Activated naive CD4-positive, alpha-beta T cell treated with anti-CD3 and anti-CD28 coated beads, Interleukin-2, amount 50 U/mL, for 24 hours (primary cell): ENCODE measurements around the gene ST3GAL6.

Source experiments
- H3K27ac Mint-ChIP-seq: one replicate; pipeline ENCODE4 v1.8.0; 2021; ENCODE audit warnings: mild to moderate bottlenecking, mixed read lengths
- H3K27me3 Mint-ChIP-seq: one replicate; pipeline ENCODE4 v1.8.0; 2021; ENCODE audit warnings: mixed read lengths
- H3K36me3 Mint-ChIP-seq: one replicate; pipeline ENCODE4 v1.8.0; 2021; ENCODE audit warnings: mixed read lengths
- H3K4me1 Mint-ChIP-seq: one replicate; pipeline ENCODE4 v1.8.0; 2021; ENCODE audit warnings: mixed read lengths
- H3K4me3 Mint-ChIP-seq: one replicate; pipeline ENCODE4 v1.8.0; 2021; ENCODE audit warnings: mild to moderate bottlenecking, mixed read lengths
- H3K9me3 Mint-ChIP-seq: one replicate; pipeline ENCODE4 v1.8.0; 2021; ENCODE audit warnings: mixed read lengths

The ST3GAL6 gene

DNA sequence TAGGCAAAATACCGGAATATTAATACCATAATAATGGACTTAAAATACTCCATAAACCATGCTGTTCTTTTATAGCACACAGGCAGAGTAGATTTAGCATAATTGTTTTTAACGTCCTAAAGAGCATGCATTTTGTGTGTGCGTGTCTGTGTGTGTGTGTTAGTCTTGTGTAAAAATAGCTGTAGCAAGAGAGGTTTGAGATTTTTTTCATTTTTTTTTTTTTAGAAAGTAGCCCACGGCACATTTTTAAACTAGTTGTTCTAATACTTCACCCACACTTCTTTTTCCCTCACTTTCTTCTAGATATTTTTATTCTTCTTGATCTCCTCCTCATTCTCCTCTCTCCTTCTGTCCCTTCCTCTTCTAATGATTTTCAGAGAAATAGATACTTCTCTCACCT, 7.5 kb upstream of the ST3GAL6 start:
- Mint-ChIP-seq H3K4me3 (no peak overlapping the region), H3K27me3 (peaks cover 7% of the 10 kb centered on the region), H3K4me1 (no peaks in the 10 kb centered on the region)

DNA sequence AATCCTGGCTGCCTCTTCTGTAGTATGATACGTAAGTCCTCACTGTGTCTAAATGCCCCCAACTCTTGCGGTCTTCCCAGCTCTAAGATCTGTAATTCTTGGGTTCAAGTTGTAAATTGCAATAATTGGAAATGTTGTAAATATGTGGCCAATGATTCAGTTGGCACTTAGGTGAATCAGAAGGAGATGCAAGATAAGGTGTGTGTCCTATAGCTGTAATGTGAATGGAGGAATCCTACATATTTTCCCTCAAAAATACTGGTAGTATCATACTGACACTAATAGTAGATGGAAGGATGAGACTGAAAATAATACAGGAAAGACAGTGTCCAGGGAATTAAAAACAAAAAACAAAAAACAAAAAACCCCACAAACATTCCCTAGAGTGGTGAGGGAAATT, 3.5 kb upstream of the ST3GAL6 start:
- H3K4me1 Mint-ChIP-seq = no peaks in the 10 kb centered on the region
- H3K36me3 Mint-ChIP-seq = no peaks in the 10 kb centered on the region
- no peak overlapping the region for H3K27ac Mint-ChIP-seq

More for the DNA sequence above, 7.5 kb upstream of the ST3GAL6 start:
- Mint-ChIP-seq H3K36me3 (no peaks in the 10 kb centered on the region), H3K9me3 (no peaks in the 10 kb centered on the region), H3K27ac (no peak overlapping the region)

DNA sequence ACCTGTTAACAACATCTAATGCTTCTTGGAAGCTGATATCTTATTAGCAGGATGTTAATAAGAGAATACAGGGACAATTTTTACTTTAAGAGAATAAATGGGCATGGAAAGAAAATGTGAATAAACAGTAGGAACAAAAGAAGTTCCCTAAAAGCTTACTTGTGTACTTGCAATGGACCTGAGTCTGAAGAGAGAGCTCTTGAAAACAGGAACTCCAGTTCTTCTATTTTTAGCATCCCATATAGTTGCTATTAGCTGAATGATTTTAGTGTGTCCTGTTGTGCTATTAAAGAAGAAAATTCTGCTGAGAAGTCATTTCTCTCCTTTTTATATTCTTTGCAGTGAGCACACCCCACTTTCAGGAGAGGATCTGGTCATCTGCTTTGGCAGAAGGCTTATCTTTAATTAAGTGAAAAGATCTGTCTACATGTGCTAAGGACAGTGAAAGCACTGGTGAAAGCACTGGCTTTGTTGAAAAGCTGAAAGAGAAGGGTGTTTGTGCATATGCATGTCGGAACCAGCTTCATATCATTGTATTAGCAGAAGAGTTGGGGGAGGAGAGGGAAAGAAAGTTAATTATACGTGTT, 1.4 kb upstream of the ST3GAL6 start:
- peaks cover 14% of the 10 kb centered on the region for H3K27me3 Mint-ChIP-seq
- H3K4me1 Mint-ChIP-seq = no peaks in the 10 kb centered on the region
- no peak overlapping the region for H3K27ac Mint-ChIP-seq
- no peaks in the 10 kb centered on the region for H3K9me3 Mint-ChIP-seq
- H3K36me3 Mint-ChIP-seq = no peaks in the 10 kb centered on the region
- H3K4me3 Mint-ChIP-seq = no peak overlapping the region

More for the DNA sequence above, 3.5 kb upstream of the ST3GAL6 start:
- H3K4me3 Mint-ChIP-seq = no peak overlapping the region
- H3K27me3 Mint-ChIP-seq = peaks cover 14% of the 10 kb centered on the region
- H3K9me3 Mint-ChIP-seq = no peaks in the 10 kb centered on the region

DNA sequence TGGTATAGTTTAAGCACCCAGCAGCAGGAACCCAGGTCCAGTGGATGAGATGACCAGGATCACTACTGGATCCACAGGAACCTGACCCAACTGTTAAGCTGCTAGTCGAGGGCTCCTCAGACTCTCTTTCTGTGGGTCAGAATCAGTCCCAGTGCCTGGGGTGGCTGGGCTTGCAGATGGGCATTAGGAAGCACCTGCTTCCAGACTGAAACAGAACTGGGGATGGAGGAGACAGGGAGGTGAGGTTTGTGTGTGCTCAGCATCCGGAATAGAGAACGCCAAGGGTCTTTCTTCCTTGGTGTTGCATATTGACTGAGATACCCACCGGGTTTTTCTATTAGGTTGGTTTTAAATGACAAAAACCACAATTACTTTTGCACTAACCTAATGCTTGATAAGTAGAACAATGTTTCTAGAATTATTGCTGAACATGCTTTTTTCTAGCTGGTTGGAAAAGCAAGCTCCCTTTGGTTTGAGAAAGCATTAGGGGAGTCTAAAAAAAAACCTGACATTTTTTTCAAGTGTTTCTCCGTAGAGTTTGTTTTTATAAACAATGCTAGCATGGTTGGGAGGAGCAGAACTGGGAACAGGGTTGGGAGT, 779 bp downstream of the ST3GAL6 start:
- H3K27me3 Mint-ChIP-seq = peaks cover 14% of the 10 kb centered on the region
- H3K9me3 Mint-ChIP-seq = no peaks in the 10 kb centered on the region
- no peaks in the 10 kb centered on the region for H3K4me1 Mint-ChIP-seq
- H3K4me3 Mint-ChIP-seq = no peak overlapping the region
- H3K36me3 Mint-ChIP-seq = no peaks in the 10 kb centered on the region
- H3K27ac Mint-ChIP-seq = no peak overlapping the region

DNA sequence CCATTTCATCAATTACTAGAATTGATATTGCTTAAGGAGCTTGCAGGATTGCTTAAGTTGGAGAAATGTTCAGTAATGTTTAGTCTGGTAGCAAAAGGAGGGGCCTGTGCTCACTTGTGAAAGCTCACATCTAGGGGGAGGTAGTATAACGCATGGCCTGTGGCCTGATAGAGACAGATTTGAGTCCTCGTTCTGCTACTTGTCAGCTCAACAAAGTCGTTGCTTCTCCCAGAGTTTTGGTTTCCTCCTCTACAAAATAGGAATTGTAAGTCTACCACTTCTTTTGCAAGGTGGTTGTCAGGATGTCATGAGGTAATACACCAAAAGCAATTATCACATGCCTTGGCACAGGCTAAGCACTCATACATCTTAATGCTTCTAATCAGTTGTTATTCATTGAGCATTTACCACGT, 1.3 kb downstream of the ST3GAL6 start:
- no peak overlapping the region for H3K27ac Mint-ChIP-seq
- no peaks in the 10 kb centered on the region for H3K9me3 Mint-ChIP-seq
- H3K4me1 Mint-ChIP-seq = no peaks in the 10 kb centered on the region
- no peak overlapping the region for H3K4me3 Mint-ChIP-seq
- H3K36me3 Mint-ChIP-seq = no peaks in the 10 kb centered on the region
- H3K27me3 Mint-ChIP-seq = peaks cover 15% of the 10 kb centered on the region

DNA sequence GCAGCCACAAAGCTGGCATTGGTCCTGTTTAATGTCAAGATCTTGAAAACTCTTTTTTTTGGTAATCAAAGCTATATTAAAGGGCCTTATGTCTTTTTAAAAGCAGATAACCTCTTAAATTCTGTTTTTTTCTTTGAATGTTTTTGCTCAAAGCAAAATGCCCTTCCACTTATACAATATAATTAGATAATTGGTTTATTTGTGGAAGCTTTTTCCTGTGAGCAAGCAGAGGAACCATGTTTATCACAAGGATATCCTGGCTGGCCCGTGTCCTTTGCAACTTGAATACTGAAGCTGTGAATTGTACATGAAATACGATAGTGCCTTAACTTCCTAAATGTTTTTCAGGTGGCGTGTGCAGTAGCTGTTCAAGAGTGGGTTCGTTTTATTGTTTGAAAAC, 2.6 kb downstream of the ST3GAL6 start:
- H3K36me3 Mint-ChIP-seq = no peaks in the 10 kb centered on the region
- H3K4me1 Mint-ChIP-seq = no peaks in the 10 kb centered on the region
- peaks cover 19% of the 10 kb centered on the region for H3K27me3 Mint-ChIP-seq
- no peaks in the 10 kb centered on the region for H3K9me3 Mint-ChIP-seq
- no peak overlapping the region for H3K27ac Mint-ChIP-seq
- no peak overlapping the region for H3K4me3 Mint-ChIP-seq

DNA sequence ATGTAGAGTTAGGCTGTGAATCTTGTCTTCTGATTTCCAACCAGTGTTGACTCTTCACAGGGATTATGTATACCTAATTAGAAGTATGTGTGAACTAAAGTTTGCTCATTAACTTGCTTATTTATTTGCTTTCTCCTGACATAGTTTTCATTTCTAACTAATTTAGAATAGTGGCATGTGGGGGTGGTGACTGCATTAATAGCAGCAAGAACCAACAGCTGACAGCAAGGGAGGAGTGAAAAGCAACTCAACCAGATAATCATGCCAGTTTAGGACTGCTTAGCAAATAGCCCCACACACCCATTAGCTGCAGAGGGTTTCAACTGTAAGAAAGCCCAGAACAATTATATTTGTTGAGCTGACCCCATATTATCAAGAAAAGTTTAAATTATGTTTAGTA, 3.8 kb downstream of the ST3GAL6 start:
- peaks cover 18% of the 10 kb centered on the region for H3K27me3 Mint-ChIP-seq
- no peaks in the 10 kb centered on the region for H3K9me3 Mint-ChIP-seq
- H3K4me3 Mint-ChIP-seq = no peak overlapping the region
- no peak overlapping the region for H3K27ac Mint-ChIP-seq
- no peaks in the 10 kb centered on the region for H3K4me1 Mint-ChIP-seq
- no peaks in the 10 kb centered on the region for H3K36me3 Mint-ChIP-seq

DNA sequence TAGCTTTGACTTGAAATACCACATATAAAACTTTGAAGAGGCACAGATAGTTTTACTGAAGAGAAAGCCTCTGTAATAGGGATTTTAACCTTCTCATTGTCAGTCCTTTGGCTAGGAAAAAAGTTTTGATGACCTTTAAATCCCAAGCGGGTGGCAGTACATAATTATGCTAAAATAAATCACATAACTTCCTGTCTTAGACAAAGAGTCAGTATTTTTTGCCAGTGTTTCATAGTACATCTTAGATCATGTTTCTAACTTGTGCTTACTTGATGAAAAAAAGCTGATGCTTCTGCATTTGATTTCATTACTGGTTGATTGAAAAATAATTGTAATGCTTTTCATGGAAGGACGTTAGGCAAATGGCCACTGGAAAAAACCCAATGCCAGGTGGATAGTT, 5.8 kb downstream of the ST3GAL6 start:
- Mint-ChIP-seq H3K4me3 (no peak overlapping the region), H3K4me1 (no peaks in the 10 kb centered on the region), H3K27me3 (peaks cover 13% of the 10 kb centered on the region), H3K27ac (no peak overlapping the region), H3K36me3 (no peaks in the 10 kb centered on the region), H3K9me3 (no peaks in the 10 kb centered on the region)

DNA sequence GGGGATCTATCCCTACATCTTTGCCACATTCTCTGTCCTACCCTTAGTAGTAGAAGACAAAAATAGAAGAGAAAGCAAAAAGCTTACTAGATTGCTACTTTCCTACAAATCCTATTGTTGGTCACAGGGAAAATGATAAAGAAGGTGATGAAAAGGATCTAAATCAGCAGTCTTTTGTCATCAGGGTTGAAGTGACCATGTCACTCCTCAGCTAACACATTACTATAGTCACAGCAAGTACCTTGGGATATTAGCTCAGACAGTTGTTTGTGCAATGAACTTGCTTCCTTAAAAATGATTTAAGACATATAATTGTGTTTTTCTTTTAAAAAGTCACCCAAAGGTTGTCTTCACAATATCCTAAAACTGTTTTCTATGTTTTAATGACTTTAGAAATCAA, 6.3 kb downstream of the ST3GAL6 start:
- Mint-ChIP-seq H3K4me1 (no peaks in the 10 kb centered on the region), H3K27me3 (peaks cover 14% of the 10 kb centered on the region), H3K9me3 (no peaks in the 10 kb centered on the region), H3K36me3 (no peaks in the 10 kb centered on the region), H3K27ac (no peak overlapping the region), H3K4me3 (no peak overlapping the region)

DNA sequence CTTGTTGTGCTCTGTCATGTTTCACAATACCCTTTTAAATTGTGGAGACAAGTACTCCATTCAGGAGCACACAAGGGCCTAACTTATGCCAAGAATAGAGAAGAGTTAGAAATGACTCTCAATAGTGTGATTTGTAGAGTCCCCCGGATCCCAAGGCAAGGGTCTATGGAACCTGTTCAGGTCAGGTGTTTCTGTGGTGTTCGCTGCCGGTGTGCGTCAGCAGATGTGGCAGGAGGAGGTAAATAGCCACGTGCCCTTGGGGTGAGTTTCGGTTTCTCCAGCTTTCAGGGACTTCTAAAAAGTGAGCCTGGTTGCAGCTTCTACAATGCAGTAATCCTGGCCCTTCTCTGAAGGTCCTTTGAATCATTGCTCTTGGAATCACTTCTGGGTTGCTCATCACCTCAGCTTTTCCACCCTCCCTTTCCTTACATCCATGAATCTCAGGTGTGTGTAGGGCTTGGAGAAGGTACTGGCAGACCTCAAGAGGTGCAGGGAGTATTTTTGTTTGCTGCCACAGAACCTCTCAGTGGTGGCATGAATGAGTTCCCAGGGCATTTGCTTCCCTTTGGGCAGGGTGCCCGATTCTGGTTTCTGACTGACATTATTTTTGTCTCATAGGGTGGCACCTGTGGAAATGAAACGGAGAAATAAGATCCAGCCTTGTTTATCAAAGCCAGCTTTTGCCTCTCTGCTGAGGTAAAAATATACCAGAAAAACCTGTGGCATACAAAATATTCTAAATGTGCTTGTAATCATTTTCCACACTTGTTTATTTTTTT, 7.3 kb downstream of the ST3GAL6 start:
- no peak overlapping the region for H3K27ac Mint-ChIP-seq
- no peaks in the 10 kb centered on the region for H3K36me3 Mint-ChIP-seq
- H3K9me3 Mint-ChIP-seq = no peaks in the 10 kb centered on the region
- H3K27me3 Mint-ChIP-seq = peaks cover 16% of the 10 kb centered on the region
- H3K4me1 Mint-ChIP-seq = no peaks in the 10 kb centered on the region
- H3K4me3 Mint-ChIP-seq = no peak overlapping the region

DNA sequence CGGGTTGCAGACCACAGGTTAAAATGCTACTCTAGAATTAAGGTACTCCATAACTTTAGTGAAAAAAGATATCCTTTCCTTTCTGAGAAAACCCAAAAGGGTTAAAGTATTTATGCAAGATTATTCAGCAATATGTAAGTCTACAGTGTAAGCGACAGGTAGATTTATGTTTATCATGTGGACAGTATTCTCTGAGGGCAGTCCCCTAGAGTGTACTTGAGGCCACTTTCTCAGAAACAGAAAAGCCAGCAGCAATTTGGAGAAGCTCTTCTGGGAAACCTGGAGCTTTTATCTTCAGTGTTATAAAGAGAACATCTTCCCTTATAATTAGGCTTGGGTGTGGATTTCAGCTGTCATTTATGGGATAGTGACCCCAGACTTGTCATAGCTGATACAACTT, 8.9 kb downstream of the ST3GAL6 start:
- Mint-ChIP-seq H3K4me3 (no peak overlapping the region), H3K9me3 (no peaks in the 10 kb centered on the region), H3K27ac (no peak overlapping the region), H3K27me3 (peaks cover 16% of the 10 kb centered on the region), H3K36me3 (no peaks in the 10 kb centered on the region), H3K4me1 (no peaks in the 10 kb centered on the region)

DNA sequence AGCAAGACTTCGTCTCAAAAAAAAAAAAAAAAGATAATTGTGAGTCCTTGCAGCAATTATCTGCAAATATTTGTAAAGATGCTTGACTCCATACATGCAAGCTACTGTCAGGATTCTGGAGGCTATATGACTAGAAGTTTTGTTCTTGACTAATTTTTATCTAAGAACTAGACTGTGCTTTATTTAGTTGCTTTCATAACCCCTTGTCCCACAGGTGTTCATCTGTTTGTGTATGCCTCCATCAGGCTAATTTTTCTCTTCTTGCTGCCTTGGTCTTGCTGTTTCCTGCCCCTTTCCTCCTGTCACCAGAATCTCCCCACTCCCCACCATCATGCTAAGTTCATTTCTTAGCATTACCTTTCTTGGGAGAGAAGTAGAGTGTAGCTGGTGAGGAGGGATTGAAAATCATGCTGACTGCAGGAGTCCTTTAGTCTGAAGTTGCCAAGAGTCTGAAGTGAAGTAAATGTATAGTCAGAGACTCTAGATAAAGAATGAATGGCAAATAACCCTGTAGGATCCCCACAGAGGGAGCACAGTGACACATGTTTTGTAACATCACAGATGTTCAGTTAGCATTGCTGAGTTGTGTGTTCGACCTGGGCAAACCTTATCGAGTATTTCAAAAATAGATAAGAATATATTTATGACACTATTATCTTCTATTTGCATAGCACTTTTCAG, 12.5 kb downstream of the ST3GAL6 start:
- peaks cover 12% of the 10 kb centered on the region for H3K27me3 Mint-ChIP-seq
- H3K4me3 Mint-ChIP-seq = no peak overlapping the region
- H3K9me3 Mint-ChIP-seq = no peaks in the 10 kb centered on the region
- no peak overlapping the region for H3K27ac Mint-ChIP-seq
- H3K36me3 Mint-ChIP-seq = no peaks in the 10 kb centered on the region
- H3K4me1 Mint-ChIP-seq = no peaks in the 10 kb centered on the region

DNA sequence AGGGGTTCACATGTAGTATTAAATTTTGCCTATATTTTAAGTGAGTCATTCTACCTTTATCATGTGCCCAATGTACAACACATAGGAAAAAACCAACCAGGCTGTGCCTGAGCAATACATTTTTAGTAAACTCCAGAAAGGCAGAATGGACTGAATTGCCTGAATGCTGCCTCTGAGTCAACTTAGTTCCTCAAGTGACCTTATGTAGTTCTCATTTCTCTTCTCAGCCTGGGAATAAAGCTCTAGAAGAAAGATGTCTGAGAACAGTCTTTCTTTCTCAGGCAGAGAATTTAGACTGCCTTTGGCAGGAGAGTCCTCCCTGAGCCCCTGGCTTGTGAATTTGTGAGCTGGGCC, 13.0 kb downstream of the ST3GAL6 start:
- Mint-ChIP-seq H3K9me3 (no peaks in the 10 kb centered on the region), H3K4me1 (no peaks in the 10 kb centered on the region), H3K27me3 (peaks cover 11% of the 10 kb centered on the region), H3K36me3 (no peaks in the 10 kb centered on the region), H3K4me3 (no peak overlapping the region), H3K27ac (no peak overlapping the region)

DNA sequence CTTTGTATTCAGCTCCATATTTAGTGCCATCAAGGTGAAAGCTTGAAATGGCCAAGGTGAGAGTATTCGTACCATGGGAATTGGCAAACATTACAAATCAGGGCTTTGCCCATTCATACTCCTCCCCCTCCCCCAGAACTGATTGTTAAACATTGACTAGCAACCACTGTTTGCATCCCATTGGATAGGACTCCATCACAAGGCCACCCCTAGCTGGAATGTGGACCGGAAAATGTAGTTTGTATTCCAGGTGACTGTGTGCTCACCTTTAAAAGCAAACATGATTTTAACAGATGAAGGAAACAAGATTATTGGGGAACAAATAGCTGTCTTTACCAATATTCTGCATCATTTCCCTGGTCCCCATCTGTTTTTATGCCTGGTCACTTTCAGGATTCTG, 14.1 kb downstream of the ST3GAL6 start:
- Mint-ChIP-seq H3K4me3 (no peak overlapping the region), H3K36me3 (no peaks in the 10 kb centered on the region), H3K27ac (no peak overlapping the region), H3K4me1 (no peaks in the 10 kb centered on the region), H3K27me3 (peaks cover 11% of the 10 kb centered on the region), H3K9me3 (no peaks in the 10 kb centered on the region)

DNA sequence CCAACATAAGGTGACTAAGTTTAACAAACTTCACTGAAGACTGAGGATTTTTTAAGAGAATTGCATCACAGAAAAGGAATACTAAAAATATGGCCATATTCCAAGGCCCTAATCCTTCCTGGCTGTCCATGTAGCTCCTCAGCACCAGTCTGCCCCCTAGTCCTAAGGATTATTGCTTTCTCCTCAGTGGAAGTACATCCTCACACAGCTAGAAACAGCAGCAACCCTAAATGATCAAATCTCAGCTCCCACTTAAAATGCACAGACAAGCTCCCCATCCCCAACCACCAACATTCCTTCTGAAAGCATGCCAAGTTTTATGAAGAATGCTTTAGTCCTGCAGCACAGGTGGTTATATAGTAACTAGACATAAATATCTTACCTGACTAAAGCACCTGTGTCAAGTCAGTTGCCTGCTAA, 14.7 kb downstream of the ST3GAL6 start:
- H3K9me3 Mint-ChIP-seq = no peaks in the 10 kb centered on the region
- no peaks in the 10 kb centered on the region for H3K36me3 Mint-ChIP-seq

DNA sequence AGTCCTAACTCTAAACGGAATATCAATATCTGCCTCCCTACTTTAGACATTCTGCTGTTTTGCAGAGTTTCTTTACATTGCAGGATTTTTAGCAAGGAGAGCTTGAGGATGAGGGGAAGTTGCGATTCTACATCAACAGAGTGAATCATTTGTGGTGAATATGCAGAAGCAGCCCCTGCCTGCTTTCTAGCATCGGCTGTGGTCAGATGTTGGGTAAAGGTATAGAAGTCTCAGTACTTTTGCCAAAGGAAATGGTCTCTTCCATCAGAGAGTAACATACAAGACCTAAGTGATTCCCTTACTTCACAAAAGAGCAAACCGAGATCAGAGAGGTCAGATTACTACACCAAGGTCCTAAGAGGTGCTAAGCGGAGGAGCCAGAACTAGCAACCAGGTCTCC, 15.2 kb downstream of the ST3GAL6 start:
- Mint-ChIP-seq H3K4me3 (no peak overlapping the region), H3K4me1 (no peaks in the 10 kb centered on the region), H3K36me3 (no peaks in the 10 kb centered on the region), H3K27me3 (peaks cover 11% of the 10 kb centered on the region), H3K9me3 (no peaks in the 10 kb centered on the region), H3K27ac (no peak overlapping the region)

More for the DNA sequence above, 14.7 kb downstream of the ST3GAL6 start:
- Mint-ChIP-seq H3K4me3 (no peak overlapping the region), H3K27ac (no peak overlapping the region), H3K27me3 (peaks cover 11% of the 10 kb centered on the region), H3K4me1 (no peaks in the 10 kb centered on the region)
